ENCODE data around the gene PLXNA4. TPM values are rescaled to one million over a fixed set of nuclear protein-coding genes. Genes with fewer than 3 reads are reported as not detected.

The PLXNA4 gene
- total and polyA plus RNA-seq, 2 experiments from 2014 or later: 1.9 to 4.8 TPM

- Histone ChIP-seq H4K20me1 (ENCODE audit: insufficient read depth, poor library complexity, severe bottlenecking) (no peaks in the 10 kb centered on the region), H3K9me3 (ENCODE audit: low read depth) (no peaks in the 10 kb centered on the region), H3K4me3 (no peak overlapping the region), H3K9me2 (replicated peaks; ENCODE audit: insufficient read depth) (no peaks in the 10 kb centered on the region), H2AFZ (no peak overlapping the region), H3K79me2 (no peaks in the 10 kb centered on the region), H3K36me3 (replicated peaks; ENCODE audit: insufficient read depth, low read depth) (no peaks in the 10 kb centered on the region), H3K27me3 (no peaks in the 10 kb centered on the region), H3K4me2 (no peak overlapping the region), H3K27ac (no peak overlapping the region), H3K4me1 (ENCODE audit: insufficient read depth) (peaks cover 14% of the 10 kb centered on the region)
- 90% methylated on average over 2 of the region's 2 CpGs for WGBS (ENCODE audit: low lambda C conversion rate, missing lambda C conversion rate)
- no peak for DNase-seq (ENCODE audit: low spot score)
- TF ChIP-seq CTCF (IDR thresholded peaks at IDR 0.05; ENCODE audit: poor library complexity) (no peak), EZH2 (IDR thresholded peaks at IDR 0.05; ENCODE audit: borderline replicate concordance) (no peak), EZH2phosphoT487 (IDR thresholded peaks at IDR 0.05; ENCODE audit: low read depth, severe bottlenecking, unreplicated experiment) (no peak)
Measured at GRCh38 chr7:132420527-132420926, 155.7 kb downstream of the PLXNA4 start.

GRCh38 chr7:132419542-132419941 is 156.7 kb downstream of the PLXNA4 start:
- H3K27me3 ChIP-seq: no peaks in the 10 kb centered on the region
- no peaks in the 10 kb centered on the region for H3K9me2 ChIP-seq (replicated peaks; ENCODE audit: insufficient read depth)
- WGBS (ENCODE audit: low lambda C conversion rate, missing lambda C conversion rate): 39% methylated on average over 2 of the region's 2 CpGs
- no peaks in the 10 kb centered on the region for H3K36me3 ChIP-seq (replicated peaks; ENCODE audit: insufficient read depth, low read depth)
- peaks cover 10% of the 10 kb centered on the region for H3K4me1 ChIP-seq (ENCODE audit: insufficient read depth)
- H3K9me3 ChIP-seq (ENCODE audit: low read depth): no peaks in the 10 kb centered on the region
- no peak for TF ChIP-seq EZH2phosphoT487 (IDR thresholded peaks at IDR 0.05; ENCODE audit: low read depth, severe bottlenecking, unreplicated experiment)
- TF ChIP-seq EZH2 (IDR thresholded peaks at IDR 0.05; ENCODE audit: borderline replicate concordance): no peak
- no peak for TF ChIP-seq CTCF (IDR thresholded peaks at IDR 0.05; ENCODE audit: poor library complexity)
- H2AFZ ChIP-seq: no peak overlapping the region
- H4K20me1 ChIP-seq (ENCODE audit: insufficient read depth, poor library complexity, severe bottlenecking): no peaks in the 10 kb centered on the region
- H3K79me2 ChIP-seq: no peaks in the 10 kb centered on the region
- H3K27ac ChIP-seq: no peak overlapping the region
- no peak overlapping the region for H3K4me3 ChIP-seq
- no peak overlapping the region for H3K4me2 ChIP-seq
- no peak for DNase-seq (ENCODE audit: low spot score)

GRCh38 chr7:132418840-132419239 is 157.4 kb downstream of the PLXNA4 start:
- H3K27me3 ChIP-seq: no peaks in the 10 kb centered on the region
- WGBS (ENCODE audit: low lambda C conversion rate, missing lambda C conversion rate): 87% methylated on average over 6 of the region's 6 CpGs
- no peaks in the 10 kb centered on the region for H3K9me3 ChIP-seq (ENCODE audit: low read depth)
- no peak overlapping the region for H3K4me2 ChIP-seq
- TF ChIP-seq CTCF (IDR thresholded peaks at IDR 0.05; ENCODE audit: poor library complexity) (no peak), EZH2phosphoT487 (IDR thresholded peaks at IDR 0.05; ENCODE audit: low read depth, severe bottlenecking, unreplicated experiment) (no peak), EZH2 (IDR thresholded peaks at IDR 0.05; ENCODE audit: borderline replicate concordance) (no peak)
- H3K79me2 ChIP-seq: no peaks in the 10 kb centered on the region
- DNase-seq (ENCODE audit: low spot score): no peak
- H2AFZ ChIP-seq: no peak overlapping the region
- no peak overlapping the region for H3K4me3 ChIP-seq
- H3K27ac ChIP-seq: no peak overlapping the region
- no peaks in the 10 kb centered on the region for H3K36me3 ChIP-seq (replicated peaks; ENCODE audit: insufficient read depth, low read depth)
- H3K4me1 ChIP-seq (ENCODE audit: insufficient read depth): peaks cover 10% of the 10 kb centered on the region
- no peaks in the 10 kb centered on the region for H4K20me1 ChIP-seq (ENCODE audit: insufficient read depth, poor library complexity, severe bottlenecking)
- no peaks in the 10 kb centered on the region for H3K9me2 ChIP-seq (replicated peaks; ENCODE audit: insufficient read depth)

Measured in hepatocyte (in vitro differentiated cells).